22Rv1 (cell line): ENCODE results near the gene STARD10.

ENCODE experiments used
- CTCF ChIP-seq: fragments of 450-650 bp; IDR thresholded peaks from 2 replicates; pipeline ENCODE4 v1.5.1; 2017; ENCODE audit warnings: mild to moderate bottlenecking
- ZFX ChIP-seq: fragments of 450-650 bp; IDR thresholded peaks from 2 replicates; pipeline ENCODE4 v1.6.1; 2017; ENCODE audit warnings: antibody characterized with exemption, borderline replicate concordance

- TF ChIP-seq CTCF (no peak), ZFX (no peak)
Observed at GRCh38 chr11:72753341-72754148, 40.3 kb downstream of the STARD10 start.
